ENCODE measurements around the gene OR14A2. TPM values are rescaled to one million over a fixed set of nuclear protein-coding genes. Genes with fewer than 3 reads are reported as not detected.
"Not testable (repeated sequence)": the region's sequence is repeated elsewhere in the genome, so short reads cannot be mapped to it uniquely, and the experiment has no call there.

The OR14A2 gene
- total and polyA plus RNA-seq, 4 donors: not detected

- Histone ChIP-seq H3K4me3 (ENCODE audit: low read length in 2 of 2) (no peak overlapping the region), H3K27me3 (ENCODE audit: control insufficient read depth in 1 of 2, insufficient read depth in 2 of 2, low read length in 1 of 2) (no peaks in the 10 kb centered on the region), H3K9me3 (ENCODE audit: control insufficient read depth, low read length) (no peaks in the 10 kb centered on the region), H3K27ac (ENCODE audit: low read depth in 1 of 2, low read length in 2 of 2) (no peak overlapping the region), H3K4me1 (ENCODE audit: control insufficient read depth in 1 of 2, insufficient read depth in 2 of 2, low read length in 2 of 2) (no peaks in the 10 kb centered on the region), H3K36me3 (ENCODE audit: control insufficient read depth in 1 of 2, insufficient read depth in 2 of 2, low read length in 1 of 2) (no peaks in the 10 kb centered on the region)
- intact Hi-C loops (cut with DNase I): no loop called here
- DNase-seq (no peak), ATAC-seq (ENCODE audit: low FRiP score) (no peak)
- WGBS, 2 donors: 67 to 70% methylated on average over 5 of the region's 5 CpGs
These were observed 6.2 kb downstream of the OR14A2 start for GRCh38 chr1:247741756-247742155.

GRCh38 chr1:247740721-247741120 is 7.2 kb downstream of the OR14A2 start:
- WGBS, 2 donors: 83 to 87% methylated on average over 2 of the region's 2 CpGs
- ATAC-seq (ENCODE audit: low FRiP score) (no peak), DNase-seq (no peak)
- Histone ChIP-seq H3K36me3 (ENCODE audit: control insufficient read depth in 1 of 2, insufficient read depth in 2 of 2, low read length in 1 of 2) (no peaks in the 10 kb centered on the region), H3K9me3 (ENCODE audit: control insufficient read depth, low read length) (no peaks in the 10 kb centered on the region), H3K27ac (ENCODE audit: low read depth in 1 of 2, low read length in 2 of 2) (no peak overlapping the region), H3K4me3 (ENCODE audit: low read length in 2 of 2) (no peak overlapping the region), H3K4me1 (ENCODE audit: control insufficient read depth in 1 of 2, insufficient read depth in 2 of 2, low read length in 2 of 2) (no peaks in the 10 kb centered on the region), H3K27me3 (ENCODE audit: control insufficient read depth in 1 of 2, insufficient read depth in 2 of 2, low read length in 1 of 2) (no peaks in the 10 kb centered on the region)
- intact Hi-C loops (cut with DNase I): no loop called here

- Histone ChIP-seq H3K9me3 (ENCODE audit: control insufficient read depth, low read length) (no peaks in the 10 kb centered on the region), H3K36me3 (ENCODE audit: control insufficient read depth in 1 of 2, insufficient read depth in 2 of 2, low read length in 1 of 2) (no peaks in the 10 kb centered on the region), H3K27me3 (ENCODE audit: control insufficient read depth in 1 of 2, insufficient read depth in 2 of 2, low read length in 1 of 2) (no peaks in the 10 kb centered on the region), H3K4me1 (ENCODE audit: control insufficient read depth in 1 of 2, insufficient read depth in 2 of 2, low read length in 2 of 2) (no peaks in the 10 kb centered on the region), H3K4me3 (ENCODE audit: low read length in 2 of 2) (no peak within 1 kb of the TSS), H3K27ac (ENCODE audit: low read depth in 1 of 2, low read length in 2 of 2) (no peak within 1 kb of the TSS)
- 89 to 94% methylated on average over 1 of the region's 1 CpG for WGBS, 2 donors
- DNase-seq (no peak), ATAC-seq (ENCODE audit: low FRiP score) (no peak)
- intact Hi-C loops (cut with DNase I): no loop called here
These were observed 9.6 kb downstream of the OR14A2 start, which contains the start of gene OR14K1 for GRCh38 chr1:247738315-247738714. Gene OR14K1, plus strand, starts transcription at chr1:247738615. Its CDS starts 0 bp downstream, at chr1:247738615.

GRCh38 chr1:247721222-247721621 is 26.7 kb downstream of the OR14A2 start:
- H3K27ac ChIP-seq (ENCODE audit: low read depth in 1 of 2, low read length in 2 of 2): no peak overlapping the region
- no peak overlapping the region for H3K4me3 ChIP-seq (ENCODE audit: low read length in 2 of 2)
- intact Hi-C loops (cut with DNase I): no loop called here
- 86 to 93% methylated on average over 4 of the region's 4 CpGs for WGBS, 2 donors
- ATAC-seq (ENCODE audit: low FRiP score) (no peak), DNase-seq (no peak)
- no peaks in the 10 kb centered on the region for H3K4me1 ChIP-seq (ENCODE audit: control insufficient read depth in 1 of 2, insufficient read depth in 2 of 2, low read length in 2 of 2)
- no peaks in the 10 kb centered on the region for H3K27me3 ChIP-seq (ENCODE audit: control insufficient read depth in 1 of 2, insufficient read depth in 2 of 2, low read length in 1 of 2)
- H3K36me3 ChIP-seq (ENCODE audit: control insufficient read depth in 1 of 2, insufficient read depth in 2 of 2, low read length in 1 of 2): no peaks in the 10 kb centered on the region
- H3K9me3 ChIP-seq (ENCODE audit: control insufficient read depth, low read length): peaks cover 2% of the 10 kb centered on the region

GRCh38 chr1:247716546-247716945 is 31.4 kb downstream of the OR14A2 start, which contains the start of gene OR6F1:
Gene OR6F1, minus strand, starts transcription at chr1:247716646. Its CDS starts 3,891 bp downstream, at chr1:247712755.
- no peak for DNase-seq
- no peak for ATAC-seq (ENCODE audit: low FRiP score)
- no peak within 1 kb of the TSS for H3K27ac ChIP-seq (ENCODE audit: low read depth in 1 of 2, low read length in 2 of 2)
- H3K4me3 ChIP-seq (ENCODE audit: low read length in 2 of 2): no peak within 1 kb of the TSS
- WGBS, 2 donors: 83 to 84% methylated on average over 3 of the region's 3 CpGs
- no peaks in the 10 kb centered on the region for H3K4me1 ChIP-seq (ENCODE audit: control insufficient read depth in 1 of 2, insufficient read depth in 2 of 2, low read length in 2 of 2)
- H3K9me3 ChIP-seq (ENCODE audit: control insufficient read depth, low read length): peaks cover 2% of the 10 kb centered on the region
- H3K27me3 ChIP-seq (ENCODE audit: control insufficient read depth in 1 of 2, insufficient read depth in 2 of 2, low read length in 1 of 2): no peaks in the 10 kb centered on the region
- no peaks in the 10 kb centered on the region for H3K36me3 ChIP-seq (ENCODE audit: control insufficient read depth in 1 of 2, insufficient read depth in 2 of 2, low read length in 1 of 2)
- intact Hi-C loops (cut with DNase I): no loop called here

GRCh38 chr1:247713753-247714152 is 34.2 kb downstream of the OR14A2 start:
- H3K9me3 ChIP-seq (ENCODE audit: control insufficient read depth, low read length): peaks cover 1% of the 10 kb centered on the region
- DNase-seq (no peak), ATAC-seq (ENCODE audit: low FRiP score) (no peak)
- H3K27me3 ChIP-seq (ENCODE audit: control insufficient read depth in 1 of 2, insufficient read depth in 2 of 2, low read length in 1 of 2): no peaks in the 10 kb centered on the region
- 85 to 92% methylated on average over 7 of the region's 7 CpGs for WGBS, 2 donors
- no peak overlapping the region for H3K4me3 ChIP-seq (ENCODE audit: low read length in 2 of 2)
- H3K4me1 ChIP-seq (ENCODE audit: control insufficient read depth in 1 of 2, insufficient read depth in 2 of 2, low read length in 2 of 2): no peaks in the 10 kb centered on the region
- H3K36me3 ChIP-seq (ENCODE audit: control insufficient read depth in 1 of 2, insufficient read depth in 2 of 2, low read length in 1 of 2): no peaks in the 10 kb centered on the region
- no peak overlapping the region for H3K27ac ChIP-seq (ENCODE audit: low read depth in 1 of 2, low read length in 2 of 2)
- intact Hi-C loops (cut with DNase I): no loop called here

- DNase-seq; H3K4me3 ChIP-seq (ENCODE audit: low read length in 2 of 2); H3K4me1 ChIP-seq (ENCODE audit: control insufficient read depth in 1 of 2, insufficient read depth in 2 of 2, low read length in 2 of 2); ATAC-seq (ENCODE audit: low FRiP score); H3K27ac ChIP-seq (ENCODE audit: low read depth in 1 of 2, low read length in 2 of 2); H3K9me3 ChIP-seq (ENCODE audit: control insufficient read depth, low read length); H3K27me3 ChIP-seq (ENCODE audit: control insufficient read depth in 1 of 2, insufficient read depth in 2 of 2, low read length in 1 of 2); H3K36me3 ChIP-seq (ENCODE audit: control insufficient read depth in 1 of 2, insufficient read depth in 2 of 2, low read length in 1 of 2); intact Hi-C loops (cut with DNase I): not testable (repeated sequence)
- WGBS, 2 donors: 86 to 92% methylated on average over 8 of the region's 8 CpGs
These were observed 37.3 kb downstream of the OR14A2 start for GRCh38 chr1:247710681-247711080.

GRCh38 chr1:247701338-247701737 is 46.6 kb downstream of the OR14A2 start:
- peaks cover 4% of the 10 kb centered on the region for H3K9me3 ChIP-seq (ENCODE audit: control insufficient read depth, low read length)
- no peaks in the 10 kb centered on the region for H3K27me3 ChIP-seq (ENCODE audit: control insufficient read depth in 1 of 2, insufficient read depth in 2 of 2, low read length in 1 of 2)
- H3K27ac ChIP-seq (ENCODE audit: low read depth in 1 of 2, low read length in 2 of 2): no peak overlapping the region
- no peak overlapping the region for H3K4me3 ChIP-seq (ENCODE audit: low read length in 2 of 2)
- H3K36me3 ChIP-seq (ENCODE audit: control insufficient read depth in 1 of 2, insufficient read depth in 2 of 2, low read length in 1 of 2): no peaks in the 10 kb centered on the region
- DNase-seq (no peak), ATAC-seq (ENCODE audit: low FRiP score) (no peak)
- intact Hi-C loops (cut with DNase I): no loop called here
- H3K4me1 ChIP-seq (ENCODE audit: control insufficient read depth in 1 of 2, insufficient read depth in 2 of 2, low read length in 2 of 2): no peaks in the 10 kb centered on the region
- WGBS, 2 donors: 68 to 77% methylated on average over 1 of the region's 1 CpG

- H3K36me3 ChIP-seq (ENCODE audit: control insufficient read depth in 1 of 2, insufficient read depth in 2 of 2, low read length in 1 of 2): no peaks in the 10 kb centered on the region
- no peak overlapping the region for H3K27ac ChIP-seq (ENCODE audit: low read depth in 1 of 2, low read length in 2 of 2)
- WGBS, 2 donors: 29 to 33% methylated on average over 7 of the region's 7 CpGs
- no peak overlapping the region for H3K4me3 ChIP-seq (ENCODE audit: low read length in 2 of 2)
- intact Hi-C loops (cut with DNase I): no loop called here
- peak in 1 of 2 donors; percentile 51 for DNase-seq
- H3K27me3 ChIP-seq (ENCODE audit: control insufficient read depth in 1 of 2, insufficient read depth in 2 of 2, low read length in 1 of 2): no peaks in the 10 kb centered on the region
- ATAC-seq (ENCODE audit: low FRiP score): no peak
- H3K4me1 ChIP-seq (ENCODE audit: control insufficient read depth in 1 of 2, insufficient read depth in 2 of 2, low read length in 2 of 2): no peaks in the 10 kb centered on the region
- no peaks in the 10 kb centered on the region for H3K9me3 ChIP-seq (ENCODE audit: control insufficient read depth, low read length)
These were observed 66.5 kb downstream of the OR14A2 start for GRCh38 chr1:247681288-247681897.
